ENCODE results near the gene PGRMC2. TPM values are rescaled to one million over a fixed set of nuclear protein-coding genes. Genes with fewer than 3 reads are reported as not detected.

PGRMC2 gene
- total and polyA plus RNA-seq, 2 of the 8 experiments (the other 6 are each of a cell fraction or from before 2014, with no cell fraction given): 9.5 to 85.3 TPM

- TF ChIP-seq TAF1 (IDR thresholded peaks at IDR 0.05; ENCODE audit: low read depth, low read length) (no peak), EGR1 (IDR thresholded peaks at IDR 0.05; ENCODE audit: borderline replicate concordance, low read depth, low read length) (no peak)
Observed at GRCh38 chr4:128256539-128256938, 31.1 kb downstream of the PGRMC2 start (continued).
